RWPE2 (cell line): ENCODE measurements around the gene NDUFAF7.
"Not testable (repeated sequence)": the region's sequence is repeated elsewhere in the genome, so short reads cannot be mapped to it uniquely, and the experiment has no call there.

Experiments
- ATAC-seq: fragments of 200-7000 bp; cut with Tn5 transposase; 3 replicates; pipeline ENCODE4 v1.9.1; 2021; ENCODE audit warnings: low read depth
- DNase-seq: peaks from one replicate; pipeline ENCODE4 v3.0.0-alpha.2; 2020; ENCODE audit warnings: low spot score
- H3K27ac ChIP-seq: fragments of 450-650 bp; 2 replicates; pipeline ENCODE4 v1.5.1; 2017; ENCODE audit warnings: mild to moderate bottlenecking; ENCODE audit not compliant: poor library complexity, severe bottlenecking
- H3K27me3 ChIP-seq: fragments of 250-450 bp; sonication (Bioruptor Pico); 2 replicates; pipeline ENCODE4 v1.5.1; 2021; ENCODE audit warnings: mild to moderate bottlenecking, moderate library complexity; ENCODE audit not compliant: insufficient read depth, poor library complexity, severe bottlenecking
- H3K36me3 ChIP-seq: fragments of 250-450 bp; sonication (Bioruptor Pico); 2 replicates; pipeline ENCODE4 v1.5.1; 2020; ENCODE audit warnings: low read depth, mild to moderate bottlenecking, moderate library complexity
- H3K4me1 ChIP-seq: fragments of 250-450 bp; sonication (Bioruptor Pico); 2 replicates; pipeline ENCODE4 v1.5.1; 2021; ENCODE audit warnings: mild to moderate bottlenecking, moderate library complexity; ENCODE audit not compliant: insufficient read depth, poor library complexity, severe bottlenecking
- H3K4me3 ChIP-seq: fragments of 250-450 bp; sonication (Bioruptor Pico); 2 replicates; pipeline ENCODE4 v1.5.1; 2021; ENCODE audit warnings: mild to moderate bottlenecking, moderate library complexity; ENCODE audit not compliant: severe bottlenecking
- H3K9me3 ChIP-seq: fragments of 250-450 bp; sonication (Bioruptor Pico); 2 replicates; pipeline ENCODE4 v1.5.1; 2021; ENCODE audit warnings: mild to moderate bottlenecking, moderate library complexity; ENCODE audit not compliant: severe bottlenecking
- CTCF ChIP-seq: fragments of 450-650 bp; IDR thresholded peaks from one replicate; pipeline ENCODE4 v1.5.1; 2017; ENCODE audit warnings: mild to moderate bottlenecking, moderate library complexity; ENCODE audit not compliant: poor library complexity, severe bottlenecking

NDUFAF7 gene

GRCh38 chr2:37287966-37288365 is 56.5 kb downstream of the NDUFAF7 start:
- TF ChIP-seq CTCF = peak; percentile 36
- H3K27me3 ChIP-seq = no peaks in the 10 kb centered on the region
- no peaks in the 10 kb centered on the region for H3K4me1 ChIP-seq
- peaks cover 43% of the 10 kb centered on the region for H3K36me3 ChIP-seq
- H3K9me3 ChIP-seq = no peaks in the 10 kb centered on the region
- DNase-seq (no peak), ATAC-seq (no peak)
- H3K27ac ChIP-seq = no peak overlapping the region
- no peak overlapping the region for H3K4me3 ChIP-seq

- no peaks in the 10 kb centered on the region for H3K9me3 ChIP-seq
- DNase-seq (no peak), ATAC-seq (no peak)
- no peak overlapping the region for H3K4me3 ChIP-seq
- H3K27ac ChIP-seq = no peak overlapping the region
- no peaks in the 10 kb centered on the region for H3K4me1 ChIP-seq
- H3K27me3 ChIP-seq = no peaks in the 10 kb centered on the region
- TF ChIP-seq CTCF = no peak
- peaks cover 18% of the 10 kb centered on the region for H3K36me3 ChIP-seq
These were observed 60.2 kb downstream of the NDUFAF7 start for GRCh38 chr2:37291680-37292079.

- not testable (repeated sequence) for H3K36me3 ChIP-seq, DNase-seq, H3K4me1 ChIP-seq, H3K27me3 ChIP-seq, ATAC-seq, H3K4me3 ChIP-seq, H3K9me3 ChIP-seq, H3K27ac ChIP-seq
These were observed 63.4 kb downstream of the NDUFAF7 start for GRCh38 chr2:37294858-37295257.

- H3K4me3 ChIP-seq = no peak overlapping the region
- no peak for TF ChIP-seq CTCF
- DNase-seq = no peak
- H3K4me1 ChIP-seq = peaks cover 4% of the 10 kb centered on the region
- no peaks in the 10 kb centered on the region for H3K27me3 ChIP-seq
- H3K27ac ChIP-seq = no peak overlapping the region
- no peak for ATAC-seq
- peaks cover 4% of the 10 kb centered on the region for H3K36me3 ChIP-seq
- H3K9me3 ChIP-seq = no peaks in the 10 kb centered on the region
These were observed 64.1 kb downstream of the NDUFAF7 start for GRCh38 chr2:37295469-37296073.

- ATAC-seq (no peak), DNase-seq (no peak)
- Histone ChIP-seq H3K4me3 (no peak overlapping the region), H3K9me3 (no peaks in the 10 kb centered on the region), H3K36me3 (peaks cover 4% of the 10 kb centered on the region), H3K4me1 (peaks cover 10% of the 10 kb centered on the region), H3K27ac (no peak overlapping the region), H3K27me3 (no peaks in the 10 kb centered on the region)
- no peak for TF ChIP-seq CTCF
These were observed 66.2 kb downstream of the NDUFAF7 start for GRCh38 chr2:37297632-37298031.
